PFSK-1 (cell line): ENCODE results near the gene GRK2.
A peak's percentile ranks its signal among the peaks of the same experiment; 100 is the strongest.

ENCODE experiments used
- FOXP2 ChIP-seq: optimal IDR thresholded peaks from 2 replicates; pipeline ENCODE3; 2011; ENCODE audit warnings: borderline replicate concordance, control low read depth, inconsistent platforms; ENCODE audit not compliant: insufficient read depth; ENCODE audit errors: extremely low read length, extremely low read depth
- POLR2AphosphoS5 ChIP-seq: IDR thresholded peaks from 2 replicates; pipeline ENCODE4 v1.6.1; 2012; ENCODE audit warnings: low read depth, mild to moderate bottlenecking, control low read depth, low read length, moderate library complexity
- REST ChIP-seq, 2 experiments: IDR thresholded peaks; 2 replicates each; pipeline versions ENCODE4 v1.6.1 to v1.8.0; 2011 to 2012; ENCODE audit warnings: low read depth in 2 of 2, low read length in 2 of 2, control low read depth in 1 of 2, inconsistent platforms in 1 of 2, mild to moderate bottlenecking in 1 of 2, moderate library complexity in 1 of 2; ENCODE audit not compliant: insufficient read depth in 1 of 2
- SIN3A ChIP-seq: IDR thresholded peaks from 2 replicates; pipeline ENCODE4 v1.6.1; 2012; ENCODE audit warnings: mild to moderate bottlenecking, low read length, moderate library complexity, borderline replicate concordance; ENCODE audit not compliant: insufficient read depth
- TAF1 ChIP-seq: IDR thresholded peaks from 2 replicates; pipeline ENCODE4 v1.6.1; 2012; ENCODE audit warnings: low read length, control low read depth, borderline replicate concordance; ENCODE audit not compliant: insufficient read depth

GRK2 gene

GRCh38 chr11:67276781-67277230 lies 10.5 kb downstream of the GRK2 start:
- TF ChIP-seq REST (IDR thresholded peaks at IDR 0.05; ENCODE audit: insufficient read depth in 1 of 2, low read depth in 2 of 2, low read length in 2 of 2) = no peak
- TF ChIP-seq FOXP2 = peak; percentile 39
- no peak; the same call in 1 of the 2 replicates for TF ChIP-seq POLR2AphosphoS5
- TF ChIP-seq SIN3A = no peak
- no peak for TF ChIP-seq TAF1

GRCh38 chr11:67277231-67277961 lies 11.1 kb downstream of the GRK2 start:
- TF ChIP-seq SIN3A = peak; percentile 87; the same call in 1 of the 2 replicates
- TF ChIP-seq POLR2AphosphoS5 = peak; percentile 15; the same call in 1 of the 2 replicates
- 0 out of 4 replicates have a peak, but pooled peaks of 1 of the 2 experiments have one; percentile 42 for TF ChIP-seq REST (IDR thresholded peaks at IDR 0.05; ENCODE audit: insufficient read depth in 1 of 2, low read depth in 2 of 2, low read length in 2 of 2)
- TF ChIP-seq FOXP2 = peak; percentile 62
- TF ChIP-seq TAF1 = no peak

- no peak for TF ChIP-seq REST (IDR thresholded peaks at IDR 0.05; ENCODE audit: insufficient read depth in 1 of 2, low read depth in 2 of 2, low read length in 2 of 2)
- no peak for TF ChIP-seq FOXP2
- TF ChIP-seq SIN3A = no peak
- TF ChIP-seq TAF1 = no peak
- no peak for TF ChIP-seq POLR2AphosphoS5
Measured at GRCh38 chr11:67278135-67278938, 12.1 kb downstream of the GRK2 start.

- TF ChIP-seq FOXP2 (no peak), TAF1 (no peak), REST (IDR thresholded peaks at IDR 0.05; ENCODE audit: insufficient read depth in 1 of 2, low read depth in 2 of 2, low read length in 2 of 2) (no peak), SIN3A (no peak), POLR2AphosphoS5 (no peak)
Measured at GRCh38 chr11:67278939-67279588, 12.8 kb downstream of the GRK2 start.
